ENCODE measurements around the gene DESI1.

DESI1 gene

GRCh38 chr22:41657709-41658108 is 36.9 kb upstream of the DESI1 start:
- no peak for TF ChIP-seq EZH2phosphoT487 (IDR thresholded peaks at IDR 0.05; ENCODE audit: borderline replicate concordance)
- TF ChIP-seq, protein P1, sequence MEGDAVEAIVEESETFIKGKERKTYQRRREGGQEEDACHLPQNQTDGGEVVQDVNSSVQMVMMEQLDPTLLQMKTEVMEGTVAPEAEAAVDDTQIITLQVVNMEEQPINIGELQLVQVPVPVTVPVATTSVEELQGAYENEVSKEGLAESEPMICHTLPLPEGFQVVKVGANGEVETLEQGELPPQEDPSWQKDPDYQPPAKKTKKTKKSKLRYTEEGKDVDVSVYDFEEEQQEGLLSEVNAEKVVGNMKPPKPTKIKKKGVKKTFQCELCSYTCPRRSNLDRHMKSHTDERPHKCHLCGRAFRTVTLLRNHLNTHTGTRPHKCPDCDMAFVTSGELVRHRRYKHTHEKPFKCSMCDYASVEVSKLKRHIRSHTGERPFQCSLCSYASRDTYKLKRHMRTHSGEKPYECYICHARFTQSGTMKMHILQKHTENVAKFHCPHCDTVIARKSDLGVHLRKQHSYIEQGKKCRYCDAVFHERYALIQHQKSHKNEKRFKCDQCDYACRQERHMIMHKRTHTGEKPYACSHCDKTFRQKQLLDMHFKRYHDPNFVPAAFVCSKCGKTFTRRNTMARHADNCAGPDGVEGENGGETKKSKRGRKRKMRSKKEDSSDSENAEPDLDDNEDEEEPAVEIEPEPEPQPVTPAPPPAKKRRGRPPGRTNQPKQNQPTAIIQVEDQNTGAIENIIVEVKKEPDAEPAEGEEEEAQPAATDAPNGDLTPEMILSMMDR (conservative IDR thresholded peaks at IDR 0.05; ENCODE audit: low read length): no peak
- peaks cover 3% of the 10 kb centered on the region for H4K20me1 ChIP-seq (ENCODE audit: insufficient read depth, low read length, poor library complexity, severe bottlenecking)
- no peaks in the 10 kb centered on the region for H3K9me2 ChIP-seq (replicated peaks; ENCODE audit: low read depth, low read length)
- H3K4me3 ChIP-seq (ENCODE audit: low read length, poor library complexity, severe bottlenecking): no peak overlapping the region
- no peaks in the 10 kb centered on the region for H3K4me1 ChIP-seq (ENCODE audit: insufficient read depth, low read length, poor library complexity, severe bottlenecking)
- H3K9ac ChIP-seq (ENCODE audit: low read depth, low read length, poor library complexity, severe bottlenecking): no peak overlapping the region
- no peaks in the 10 kb centered on the region for H3K9me3 ChIP-seq (ENCODE audit: insufficient read depth, low read depth, low read length)
- H3K27me3 ChIP-seq (ENCODE audit: insufficient read depth, low read length, poor library complexity, severe bottlenecking): no peaks in the 10 kb centered on the region
- H3K79me2 ChIP-seq (ENCODE audit: insufficient read depth, low read length): no peaks in the 10 kb centered on the region
- no peak overlapping the region for H3K4me2 ChIP-seq (ENCODE audit: low read depth, low read length, poor library complexity, severe bottlenecking)
- no peak overlapping the region for H2AFZ ChIP-seq (ENCODE audit: low read length)
- peaks cover 98% of the 10 kb centered on the region for H3K36me3 ChIP-seq (ENCODE audit: insufficient read depth, low read length)
- no peaks in the 10 kb centered on the region for H3F3A ChIP-seq (ENCODE audit: low read depth)

- Histone ChIP-seq H3K27me3 (ENCODE audit: insufficient read depth, low read length, poor library complexity, severe bottlenecking) (no peaks in the 10 kb centered on the region), H4K20me1 (ENCODE audit: insufficient read depth, low read length, poor library complexity, severe bottlenecking) (peaks cover 3% of the 10 kb centered on the region), H3K9me3 (ENCODE audit: insufficient read depth, low read depth, low read length) (no peaks in the 10 kb centered on the region), H2AFZ (ENCODE audit: low read length) (no peak overlapping the region), H3K79me2 (ENCODE audit: insufficient read depth, low read length) (no peaks in the 10 kb centered on the region), H3F3A (ENCODE audit: low read depth) (no peaks in the 10 kb centered on the region), H3K9ac (ENCODE audit: low read depth, low read length, poor library complexity, severe bottlenecking) (no peak overlapping the region), H3K4me3 (ENCODE audit: low read length, poor library complexity, severe bottlenecking) (no peak overlapping the region), H3K9me2 (replicated peaks; ENCODE audit: low read depth, low read length) (no peaks in the 10 kb centered on the region), H3K36me3 (ENCODE audit: insufficient read depth, low read length) (peaks cover 98% of the 10 kb centered on the region), H3K4me2 (ENCODE audit: low read depth, low read length, poor library complexity, severe bottlenecking) (no peak overlapping the region), H3K4me1 (ENCODE audit: insufficient read depth, low read length, poor library complexity, severe bottlenecking) (no peaks in the 10 kb centered on the region)
- no peak for TF ChIP-seq EZH2phosphoT487 (IDR thresholded peaks at IDR 0.05; ENCODE audit: borderline replicate concordance)
Observed at GRCh38 chr22:41656556-41656955, 35.7 kb upstream of the DESI1 start.

DNA sequence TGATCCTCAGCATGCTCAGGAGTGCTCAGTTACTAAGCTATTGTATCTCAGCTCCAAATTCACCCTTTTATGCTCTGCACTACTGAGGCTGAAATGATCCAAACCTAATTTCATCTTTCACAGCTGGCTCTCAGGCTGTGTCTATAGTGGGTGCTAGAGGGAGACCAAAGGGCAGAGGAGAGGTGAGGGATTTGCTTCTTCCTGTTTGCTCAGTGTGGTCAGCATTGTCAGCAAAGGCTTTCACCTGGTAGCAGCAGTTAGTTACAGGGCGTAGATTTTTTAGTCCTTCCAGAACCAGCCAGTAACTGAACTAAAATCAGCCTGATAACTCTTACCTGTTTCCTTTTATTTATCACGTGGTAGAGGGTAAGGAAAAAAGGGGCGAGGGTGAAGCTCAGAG is 33.5 kb upstream of the DESI1 start:
- Histone ChIP-seq H3K9me2 (replicated peaks; ENCODE audit: low read depth, low read length) (no peaks in the 10 kb centered on the region), H3K9ac (ENCODE audit: low read depth, low read length, poor library complexity, severe bottlenecking) (no peak overlapping the region), H3K4me3 (ENCODE audit: low read length, poor library complexity, severe bottlenecking) (no peak overlapping the region), H4K20me1 (ENCODE audit: insufficient read depth, low read length, poor library complexity, severe bottlenecking) (peaks cover 3% of the 10 kb centered on the region), H3K9me3 (ENCODE audit: insufficient read depth, low read depth, low read length) (no peaks in the 10 kb centered on the region), H3K4me1 (ENCODE audit: insufficient read depth, low read length, poor library complexity, severe bottlenecking) (no peaks in the 10 kb centered on the region), H3K27me3 (ENCODE audit: insufficient read depth, low read length, poor library complexity, severe bottlenecking) (no peaks in the 10 kb centered on the region), H3K4me2 (ENCODE audit: low read depth, low read length, poor library complexity, severe bottlenecking) (no peak overlapping the region), H3K36me3 (ENCODE audit: insufficient read depth, low read length) (peaks cover 90% of the 10 kb centered on the region), H3F3A (ENCODE audit: low read depth) (no peaks in the 10 kb centered on the region), H3K79me2 (ENCODE audit: insufficient read depth, low read length) (no peaks in the 10 kb centered on the region), H2AFZ (ENCODE audit: low read length) (no peak overlapping the region)
- no peak for TF ChIP-seq EZH2phosphoT487 (IDR thresholded peaks at IDR 0.05; ENCODE audit: borderline replicate concordance)
- TF ChIP-seq, protein P1 (conservative IDR thresholded peaks at IDR 0.05; ENCODE audit: low read length): no peak

GRCh38 chr22:41650821-41651220 is 30.0 kb upstream of the DESI1 start:
- TF ChIP-seq, protein P1 (conservative IDR thresholded peaks at IDR 0.05; ENCODE audit: low read length): no peak

More at GRCh38 chr22:41650821-41651220, 30.0 kb upstream of the DESI1 start:
- Histone ChIP-seq H3K4me3 (ENCODE audit: low read length, poor library complexity, severe bottlenecking) (no peak overlapping the region), H3K36me3 (ENCODE audit: insufficient read depth, low read length) (peaks cover 80% of the 10 kb centered on the region; the same call in 1 of the 2 replicates), H3K79me2 (ENCODE audit: insufficient read depth, low read length) (no peaks in the 10 kb centered on the region), H3K9me2 (replicated peaks; ENCODE audit: low read depth, low read length) (no peaks in the 10 kb centered on the region), H3K9me3 (ENCODE audit: insufficient read depth, low read depth, low read length) (no peaks in the 10 kb centered on the region), H3K9ac (ENCODE audit: low read depth, low read length, poor library complexity, severe bottlenecking) (no peak overlapping the region), H3K4me1 (ENCODE audit: insufficient read depth, low read length, poor library complexity, severe bottlenecking) (no peaks in the 10 kb centered on the region), H4K20me1 (ENCODE audit: insufficient read depth, low read length, poor library complexity, severe bottlenecking) (peaks cover 14% of the 10 kb centered on the region), H2AFZ (ENCODE audit: low read length) (no peak overlapping the region), H3K4me2 (ENCODE audit: low read depth, low read length, poor library complexity, severe bottlenecking) (no peak overlapping the region), H3F3A (ENCODE audit: low read depth) (no peaks in the 10 kb centered on the region), H3K27me3 (ENCODE audit: insufficient read depth, low read length, poor library complexity, severe bottlenecking) (no peaks in the 10 kb centered on the region)

All from Loucy (cell line).